WERI-Rb-1 (cell line): ENCODE results near the gene EIF3F.

Experiments
- DNase-seq: peaks from one replicate; pipeline ENCODE4 v3.0.0-alpha.2; 2020
- H3K27ac ChIP-seq: fragments of 250-450 bp; sonication (Bioruptor Pico); 2 replicates; pipeline ENCODE4 v1.5.1; 2020; ENCODE audit warnings: mild to moderate bottlenecking, moderate library complexity
- H3K27me3 ChIP-seq: fragments of 250-450 bp; sonication (Bioruptor Pico); 2 replicates; pipeline ENCODE4 v1.5.1; 2021; ENCODE audit warnings: mild to moderate bottlenecking, low read depth, moderate library complexity; ENCODE audit not compliant: insufficient read depth, severe bottlenecking
- H3K36me3 ChIP-seq: fragments of 250-450 bp; sonication (Bioruptor Pico); 2 replicates; pipeline ENCODE4 v1.5.1; 2020; ENCODE audit warnings: mild to moderate bottlenecking, moderate library complexity
- H3K4me3 ChIP-seq: 2 replicates; pipeline ENCODE4 v1.5.1; 2011; ENCODE audit warnings: low read depth, mild to moderate bottlenecking, control low read depth, low read length
- H3K9me3 ChIP-seq: fragments of 250-450 bp; sonication (Bioruptor Pico); 2 replicates; pipeline ENCODE4 v1.5.1; 2021; ENCODE audit warnings: mild to moderate bottlenecking, moderate library complexity; ENCODE audit not compliant: severe bottlenecking
- CTCF ChIP-seq: IDR thresholded peaks from 2 replicates; pipeline ENCODE4 v1.5.1; 2011; ENCODE audit warnings: low read depth, mild to moderate bottlenecking, control low read depth, inconsistent platforms, low read length

Gene EIF3F

GRCh38 chr11:8025123-8025522, 38.0 kb downstream of the EIF3F start:
- DNase-seq, result no peak

GRCh38 chr11:8025816-8026215, 38.7 kb downstream of the EIF3F start:
- Histone ChIP-seq H3K27ac (no peak overlapping the region), H3K36me3 (peaks cover 11% of the 10 kb centered on the region), H3K4me3 (no peak overlapping the region), H3K9me3 (no peaks in the 10 kb centered on the region), H3K27me3 (no peaks in the 10 kb centered on the region)
- no peak for TF ChIP-seq CTCF
- no peak for DNase-seq

More at GRCh38 chr11:8025123-8025522, 38.0 kb downstream of the EIF3F start:
- Histone ChIP-seq H3K9me3 (no peaks in the 10 kb centered on the region), H3K4me3 (no peak overlapping the region), H3K27ac (no peak overlapping the region), H3K27me3 (no peaks in the 10 kb centered on the region), H3K36me3 (peaks cover 11% of the 10 kb centered on the region)
- no peak for TF ChIP-seq CTCF

GRCh38 chr11:8026982-8027381, 39.8 kb downstream of the EIF3F start:
- no peak overlapping the region for H3K4me3 ChIP-seq
- peaks cover 9% of the 10 kb centered on the region for H3K36me3 ChIP-seq
- no peak for DNase-seq
- H3K27ac ChIP-seq, result no peak overlapping the region
- no peak for TF ChIP-seq CTCF
- H3K27me3 ChIP-seq, result no peaks in the 10 kb centered on the region
- no peaks in the 10 kb centered on the region for H3K9me3 ChIP-seq

GRCh38 chr11:8028766-8029165, 41.6 kb downstream of the EIF3F start:
- no peak for DNase-seq
- no peak overlapping the region for H3K4me3 ChIP-seq
- no peak for TF ChIP-seq CTCF

GRCh38 chr11:8030526-8031247, 43.5 kb downstream of the EIF3F start:
- Histone ChIP-seq H3K4me3 (no peak overlapping the region), H3K27me3 (no peaks in the 10 kb centered on the region), H3K27ac (peak overlapping the region; percentile 73), H3K9me3 (no peaks in the 10 kb centered on the region), H3K36me3 (no peaks in the 10 kb centered on the region)
- no peak for TF ChIP-seq CTCF
- DNase-seq, result no peak

More at GRCh38 chr11:8028766-8029165, 41.6 kb downstream of the EIF3F start:
- Histone ChIP-seq H3K9me3 (no peaks in the 10 kb centered on the region), H3K36me3 (0 out of 2 replicates have a peak, but pooled peaks cover 3% of the 10 kb centered on the region), H3K27me3 (no peaks in the 10 kb centered on the region), H3K27ac (peak overlapping the region; percentile 73)
